ENCODE results near the gene C6orf89. TPM values are rescaled to one million over a fixed set of nuclear protein-coding genes. Genes with fewer than 3 reads are reported as not detected.

C6orf89 gene
- total RNA-seq, 1 experiment from 2014 or later, result 11.8 TPM

DNA sequence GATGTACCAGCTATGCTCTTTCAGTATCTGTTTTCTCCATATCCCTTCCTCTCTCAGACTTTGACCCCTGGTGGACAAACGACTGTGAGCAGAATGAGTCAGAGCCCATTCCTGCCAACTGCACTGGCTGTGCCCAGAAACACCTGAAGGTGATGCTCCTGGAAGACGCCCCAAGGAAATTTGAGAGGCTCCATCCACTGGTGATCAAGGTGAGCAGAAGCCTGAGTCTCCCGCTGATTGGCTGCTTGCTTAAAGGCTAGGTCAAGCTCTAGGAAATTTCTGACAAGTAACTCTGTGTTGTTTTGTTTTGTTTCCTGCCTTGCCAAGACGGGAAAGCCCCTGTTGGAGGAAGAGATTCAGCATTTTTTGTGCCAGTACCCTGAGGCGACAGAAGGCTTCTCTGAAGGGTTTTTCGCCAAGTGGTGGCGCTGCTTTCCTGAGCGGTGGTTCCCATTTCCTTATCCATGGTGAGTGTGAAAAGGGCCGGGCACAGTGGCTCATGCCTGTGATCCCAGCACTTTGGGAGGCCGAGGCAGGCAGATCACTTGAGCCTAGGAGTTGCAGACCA lies 28.6 kb downstream of the C6orf89 start:
- Histone ChIP-seq H2BK120ac (ENCODE audit: low read depth, low read length, poor library complexity, severe bottlenecking) (no peak overlapping the region), H2BK15ac (ENCODE audit: low read depth, low read length) (no peak overlapping the region), H2AK5ac (ENCODE audit: insufficient read length, low read length) (no peak overlapping the region), H3K23ac (ENCODE audit: insufficient read length, low read depth, low read length) (no peak overlapping the region), H3K4me1 (ENCODE audit: insufficient read depth, low read length) (no peaks in the 10 kb centered on the region), H3K4me2 (ENCODE audit: insufficient read depth, insufficient read length, low read length) (no peak overlapping the region), H2BK20ac (ENCODE audit: low read depth, low read length, poor library complexity, severe bottlenecking) (no peak overlapping the region), H3K9me3 (ENCODE audit: control insufficient read depth, low read depth, low read length) (no peaks in the 10 kb centered on the region), H3K27me3 (ENCODE audit: insufficient read depth, low read length) (no peaks in the 10 kb centered on the region), H3K4ac (ENCODE audit: low read depth, low read length) (no peak overlapping the region), H4K20me1 (ENCODE audit: control insufficient read depth, insufficient read depth, insufficient read length) (no peaks in the 10 kb centered on the region), H3K14ac (ENCODE audit: insufficient read depth, low read length) (no peak overlapping the region), H3K23me2 (ENCODE audit: insufficient read length, low read depth, low read length, poor library complexity, severe bottlenecking) (no peaks in the 10 kb centered on the region), H3K27ac (ENCODE audit: insufficient read length, low read depth, low read length) (no peak overlapping the region), H3K18ac (ENCODE audit: insufficient read length, low read depth, low read length) (no peak overlapping the region), H2BK5ac (ENCODE audit: insufficient read length, low read length) (no peak overlapping the region), H4K5ac (ENCODE audit: insufficient read length, low read depth, low read length) (no peak overlapping the region), H2BK12ac (ENCODE audit: insufficient read length, low read depth, low read length) (no peak overlapping the region), H2AFZ (ENCODE audit: low read length) (no peak overlapping the region), H3K56ac (ENCODE audit: insufficient read length, low read depth, low read length) (no peak overlapping the region), H3T11ph (ENCODE audit: low read length) (no peak overlapping the region), H4K8ac (replicated peaks; ENCODE audit: insufficient read length, low read depth, low read length) (no peak overlapping the region), H4K91ac (ENCODE audit: insufficient read length, low read depth, low read length) (no peak overlapping the region), H3K79me1 (ENCODE audit: insufficient read depth, low read depth, low read length, poor library complexity, severe bottlenecking) (no peaks in the 10 kb centered on the region), H3K9ac (ENCODE audit: extremely low read depth, insufficient read length, low read length) (no peak overlapping the region), H3K79me2 (ENCODE audit: insufficient read depth, low read length) (no peaks in the 10 kb centered on the region)
- peaks cover 4 to 8% of the 10 kb centered on the region in 2 experiments for H3K4me1 Mint-ChIP-seq
- no peaks in the 10 kb centered on the region for H3K9me3 Mint-ChIP-seq
- no CpG with 5 or more reads among the region's 10 CpGs for WGBS (ENCODE audit: extremely low coverage, insufficient read length, low lambda C conversion rate)
- H3K27me3 Mint-ChIP-seq (ENCODE audit: low read depth), result no peaks in the 10 kb centered on the region
- H3K4me3 Mint-ChIP-seq, result no peak overlapping the region
- peak; percentile 82 for DNase-seq
- peak overlapping the region in 2 of 3 experiments; percentile 51 to 78; a peak in 3 of 7 replicates for H3K27ac Mint-ChIP-seq
- TF ChIP-seq, protein P1, sequence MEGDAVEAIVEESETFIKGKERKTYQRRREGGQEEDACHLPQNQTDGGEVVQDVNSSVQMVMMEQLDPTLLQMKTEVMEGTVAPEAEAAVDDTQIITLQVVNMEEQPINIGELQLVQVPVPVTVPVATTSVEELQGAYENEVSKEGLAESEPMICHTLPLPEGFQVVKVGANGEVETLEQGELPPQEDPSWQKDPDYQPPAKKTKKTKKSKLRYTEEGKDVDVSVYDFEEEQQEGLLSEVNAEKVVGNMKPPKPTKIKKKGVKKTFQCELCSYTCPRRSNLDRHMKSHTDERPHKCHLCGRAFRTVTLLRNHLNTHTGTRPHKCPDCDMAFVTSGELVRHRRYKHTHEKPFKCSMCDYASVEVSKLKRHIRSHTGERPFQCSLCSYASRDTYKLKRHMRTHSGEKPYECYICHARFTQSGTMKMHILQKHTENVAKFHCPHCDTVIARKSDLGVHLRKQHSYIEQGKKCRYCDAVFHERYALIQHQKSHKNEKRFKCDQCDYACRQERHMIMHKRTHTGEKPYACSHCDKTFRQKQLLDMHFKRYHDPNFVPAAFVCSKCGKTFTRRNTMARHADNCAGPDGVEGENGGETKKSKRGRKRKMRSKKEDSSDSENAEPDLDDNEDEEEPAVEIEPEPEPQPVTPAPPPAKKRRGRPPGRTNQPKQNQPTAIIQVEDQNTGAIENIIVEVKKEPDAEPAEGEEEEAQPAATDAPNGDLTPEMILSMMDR (conservative IDR thresholded peaks at IDR 0.05), result peak; percentile 67
- 0 out of 7 replicates have a peak, but pooled peaks cover 0 to 2% (median 0%) of the 10 kb centered on the region in 3 experiments for H3K36me3 Mint-ChIP-seq (ENCODE audit: insufficient read depth in 1 of 3, low read depth in 3 of 3)

All from H9 (cell line).